Stimulated activated CD8-positive, alpha-beta memory T cell treated with anti-CD3 and anti-CD28 coated beads, Interleukin-12 subunit alpha, Interleukin-12 subunit beta, amount 100 ng/mL, for 24 hours (primary cell): ENCODE results near the gene COL18A1.

Experiments used
- DNase-seq: peaks from one replicate; pipeline ENCODE4 v3.0.0-alpha.2; 2020; ENCODE audit errors: extremely low read depth

COL18A1 gene

DNA sequence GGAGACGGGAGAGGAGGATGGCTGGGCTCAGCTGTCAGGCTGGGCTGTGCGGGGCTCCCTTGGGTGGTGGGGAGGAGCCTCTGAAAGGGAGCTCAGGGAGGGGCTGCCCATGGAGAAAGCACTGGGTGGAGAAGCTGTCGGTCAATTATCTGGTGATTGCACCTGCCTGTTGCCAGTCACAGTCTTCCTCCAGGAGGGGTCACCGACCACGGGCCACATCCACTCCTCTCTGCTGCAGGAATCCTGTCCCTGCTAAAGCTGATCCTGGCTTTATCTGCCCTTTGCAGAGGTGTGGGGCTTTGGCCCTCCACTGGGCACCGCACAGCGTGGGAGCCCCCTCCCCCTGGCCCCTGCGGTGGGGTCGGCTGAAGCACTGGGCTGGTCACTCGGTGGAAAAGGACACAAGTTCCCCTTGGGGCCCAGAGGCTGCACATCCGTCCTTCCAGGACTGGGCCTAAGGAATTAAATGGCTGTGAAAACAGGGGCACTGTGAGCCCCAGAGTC is 21.8 kb upstream of the COL18A1 start:
- DNase-seq: no peak

DNA sequence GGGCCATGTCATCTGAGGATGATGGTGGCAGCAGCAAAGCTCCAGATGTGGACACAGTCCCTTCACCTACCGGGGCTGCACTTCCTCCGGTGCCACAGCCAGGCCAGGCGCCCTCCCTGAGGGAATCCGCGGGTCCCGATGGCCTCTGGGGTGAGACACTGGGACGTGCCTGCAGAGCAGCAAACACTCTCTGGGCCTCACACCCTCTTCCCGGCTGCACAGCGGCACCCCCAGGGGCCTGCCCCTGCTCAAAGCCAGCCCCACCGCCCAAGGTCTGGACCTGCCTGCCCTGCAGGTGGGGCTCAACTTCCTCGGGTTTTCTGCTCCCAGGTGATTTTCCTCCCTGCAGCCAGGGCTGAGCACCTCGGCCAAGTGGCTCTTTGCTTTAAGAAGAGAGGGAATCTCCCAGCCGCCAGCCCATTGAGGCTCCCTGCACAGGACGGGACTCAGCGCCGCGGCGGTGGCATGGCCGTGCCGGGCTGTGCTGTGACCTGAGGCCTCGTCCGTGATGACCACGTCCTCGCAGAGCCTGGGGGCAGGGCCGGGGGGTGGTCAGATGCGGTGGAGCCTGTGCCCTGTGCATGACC is 21.3 kb upstream of the COL18A1 start:
- no peak for DNase-seq

DNA sequence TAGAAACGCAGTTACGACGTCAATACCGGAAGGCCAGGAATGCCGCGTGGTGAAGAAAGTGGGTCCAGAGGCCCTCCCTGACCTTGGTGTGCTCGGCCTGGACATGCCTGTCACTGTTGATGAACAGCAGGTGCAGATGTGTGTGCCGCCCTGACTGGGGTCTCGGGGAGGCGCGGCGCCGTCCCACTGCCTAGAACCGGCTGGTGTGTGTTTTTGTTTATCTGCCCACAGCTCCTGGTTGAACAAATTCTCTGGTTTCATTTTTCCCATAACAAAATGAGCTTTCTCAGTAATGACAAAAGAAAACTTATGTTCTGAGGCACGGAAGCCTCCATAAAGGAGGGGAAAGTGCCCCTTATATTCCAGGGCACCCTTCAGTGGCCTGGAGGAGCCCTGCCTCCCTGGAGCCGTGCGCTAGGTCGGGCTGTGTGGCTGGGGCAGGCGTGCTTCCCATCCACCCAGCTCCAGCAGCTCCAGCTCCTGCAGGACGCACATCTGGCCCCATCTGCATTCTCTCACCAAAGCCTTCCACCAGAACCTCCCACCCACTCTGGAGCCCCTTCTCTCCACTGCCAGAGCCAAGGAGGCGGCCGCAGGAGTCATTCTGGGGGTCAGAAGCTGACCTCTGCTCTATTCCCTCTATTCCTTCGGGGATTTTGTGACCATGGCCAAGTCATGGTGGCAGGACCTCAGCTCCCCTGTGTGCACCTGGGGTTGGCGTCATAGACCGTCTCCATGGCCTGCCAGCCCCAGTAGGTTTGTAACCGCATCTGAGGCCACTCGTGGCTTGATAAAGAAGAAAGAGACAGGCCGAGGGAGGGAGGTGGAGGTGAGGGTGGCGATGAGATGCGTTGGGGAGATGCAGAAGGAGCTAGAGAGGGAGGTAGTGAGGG is 20.1 kb upstream of the COL18A1 start:
- no peak for DNase-seq

DNA sequence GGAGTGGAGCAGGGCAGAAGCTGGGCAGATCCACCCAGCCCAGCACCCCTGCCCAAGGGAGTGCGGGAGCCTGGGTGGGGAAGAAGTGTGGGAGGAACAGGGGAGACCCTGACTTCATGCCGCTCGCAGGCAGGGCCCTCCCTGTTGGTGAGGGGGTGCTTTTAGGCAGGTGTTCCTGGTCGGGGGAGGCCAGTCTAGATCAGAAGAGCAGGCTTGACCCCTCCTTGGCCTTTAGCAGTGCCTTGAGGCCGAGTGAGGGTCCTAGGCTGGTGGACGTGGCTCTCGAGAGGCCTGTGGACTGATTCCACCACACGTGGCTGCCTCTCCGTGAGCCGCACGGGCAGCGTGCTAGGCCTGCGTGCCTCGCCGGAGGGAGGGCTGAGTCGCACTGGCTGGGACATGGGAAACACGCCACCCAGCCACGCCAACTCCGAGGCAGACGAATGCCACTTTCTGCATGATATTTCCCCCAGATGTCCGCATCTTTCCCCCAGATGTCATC is 19.4 kb upstream of the COL18A1 start:
- DNase-seq: no peak

DNA sequence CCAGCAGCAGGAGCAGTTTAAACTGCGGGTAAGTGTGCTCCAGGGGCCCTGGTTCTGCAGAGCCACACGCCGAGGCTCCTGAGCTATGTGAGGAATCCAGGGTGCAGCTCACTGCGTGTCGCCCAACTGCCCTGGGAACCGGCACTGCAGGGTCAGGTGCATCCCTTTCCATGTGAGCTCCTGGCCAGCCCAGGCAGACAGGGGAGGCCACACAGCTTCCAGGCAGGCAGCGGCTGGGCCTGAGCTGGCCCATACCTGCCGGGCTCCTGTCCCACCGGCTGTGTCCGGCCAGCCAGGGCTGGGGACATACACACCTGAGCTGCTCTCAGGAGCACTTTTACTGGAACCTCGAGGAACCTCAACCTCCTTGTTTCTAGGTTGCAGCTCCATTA is 18.6 kb upstream of the COL18A1 start:
- DNase-seq: no peak

DNA sequence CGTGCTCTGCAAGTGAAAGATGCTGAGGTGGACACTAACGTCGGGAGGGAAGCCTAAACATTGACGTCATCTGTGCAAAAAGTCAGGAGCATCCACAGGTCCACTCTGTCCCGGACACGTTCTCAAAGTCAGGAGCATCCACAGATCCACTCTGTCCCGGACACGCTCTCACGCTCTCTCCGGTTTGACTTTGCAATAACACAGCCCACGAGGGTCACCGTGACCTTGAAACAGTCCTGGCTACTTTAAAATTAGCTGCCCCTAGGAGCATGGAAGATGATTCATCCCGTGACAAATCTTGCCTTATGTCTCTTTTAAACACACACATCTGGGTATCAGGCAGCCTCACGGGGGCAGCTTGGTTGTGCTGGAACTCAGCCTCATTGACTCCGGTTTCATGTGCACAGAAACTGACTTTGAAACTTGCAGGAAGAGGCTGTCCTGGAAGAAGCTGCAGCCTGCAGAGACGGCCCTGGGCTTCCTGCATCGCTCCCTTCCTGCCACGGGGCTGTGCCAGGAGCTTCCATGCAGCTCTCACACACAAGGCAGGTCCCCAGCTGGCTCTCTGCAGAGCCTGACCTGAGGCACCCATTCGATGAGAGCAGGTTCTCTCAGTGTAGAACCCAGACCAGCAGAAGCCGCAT is 18.1 kb upstream of the COL18A1 start:
- DNase-seq: no peak

DNA sequence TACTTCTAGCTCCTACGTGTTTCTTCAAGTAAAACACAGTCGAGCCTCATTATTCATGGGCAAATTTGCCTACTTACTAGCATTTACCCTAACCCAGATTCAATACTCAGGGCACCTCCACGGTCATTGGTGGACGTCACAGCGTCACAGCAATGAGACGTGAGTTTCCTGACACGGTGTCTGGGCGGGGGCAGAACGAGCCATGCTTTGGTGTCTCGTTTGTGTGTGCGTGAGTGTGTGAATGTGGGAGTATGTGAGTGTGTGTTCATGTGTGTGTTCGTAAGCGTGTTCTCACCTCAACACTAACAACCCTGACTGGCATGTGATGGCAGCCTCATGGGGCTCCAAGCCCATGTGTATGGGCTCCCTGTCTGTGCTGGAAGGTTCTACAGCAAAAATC is 17.5 kb upstream of the COL18A1 start:
- DNase-seq: no peak

DNA sequence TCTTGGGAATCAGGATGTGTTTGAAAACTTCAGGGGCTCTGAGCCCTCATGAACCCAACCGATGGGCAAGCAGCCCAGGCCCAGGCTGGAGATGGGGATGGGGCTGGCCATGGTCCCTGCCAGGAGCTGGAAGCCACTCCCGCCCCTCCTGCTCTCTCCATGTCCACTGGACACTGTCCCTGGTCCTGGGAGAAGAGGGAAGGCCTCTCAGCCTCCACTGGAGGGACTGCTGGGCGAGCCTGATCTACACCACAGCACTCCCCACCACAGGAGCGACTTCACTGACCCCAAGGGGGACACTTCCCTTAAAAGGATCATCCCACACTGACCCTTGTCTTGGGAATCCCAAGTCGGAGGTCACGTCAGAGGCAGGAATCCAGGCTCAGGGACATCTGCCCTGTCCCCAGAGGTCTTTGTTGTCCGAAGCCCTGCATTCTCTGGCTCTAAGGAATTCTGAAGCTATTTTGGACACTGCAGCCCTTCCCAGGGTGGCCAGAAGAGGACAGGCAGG is 16.9 kb upstream of the COL18A1 start:
- no peak for DNase-seq

DNA sequence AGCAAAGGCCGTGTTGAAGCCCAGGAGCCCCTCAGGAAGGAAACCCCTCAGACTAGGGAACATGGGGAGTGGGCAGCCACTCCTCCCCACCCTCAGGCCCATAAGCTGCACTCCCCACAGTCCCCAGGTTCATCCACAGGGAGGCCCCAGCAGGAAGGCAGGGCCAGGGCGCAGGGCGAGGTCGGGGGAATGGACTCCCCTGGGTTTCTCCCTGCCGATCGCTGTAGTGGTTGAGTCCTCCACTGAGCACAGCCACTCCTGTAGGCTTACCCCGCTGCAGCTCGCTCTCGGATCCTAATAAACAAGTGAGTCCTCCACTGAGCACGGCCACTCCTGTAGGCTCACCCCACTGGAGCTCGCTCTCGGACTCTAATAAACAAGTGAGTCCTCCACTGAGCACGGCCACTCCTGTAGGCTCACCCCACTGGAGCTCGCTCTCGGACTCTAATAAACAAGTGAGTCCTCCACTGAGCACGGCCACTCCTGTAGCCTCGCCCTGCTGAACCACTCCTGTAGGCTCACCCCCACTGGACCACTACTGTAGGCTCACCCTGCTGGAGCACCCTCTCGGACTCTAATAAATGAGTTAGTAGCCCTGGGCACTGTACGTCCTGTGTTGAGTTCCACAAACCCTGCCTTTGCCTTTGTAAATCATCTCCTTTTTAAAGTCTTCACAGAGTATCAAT is 16.2 kb upstream of the COL18A1 start:
- DNase-seq: no peak

DNA sequence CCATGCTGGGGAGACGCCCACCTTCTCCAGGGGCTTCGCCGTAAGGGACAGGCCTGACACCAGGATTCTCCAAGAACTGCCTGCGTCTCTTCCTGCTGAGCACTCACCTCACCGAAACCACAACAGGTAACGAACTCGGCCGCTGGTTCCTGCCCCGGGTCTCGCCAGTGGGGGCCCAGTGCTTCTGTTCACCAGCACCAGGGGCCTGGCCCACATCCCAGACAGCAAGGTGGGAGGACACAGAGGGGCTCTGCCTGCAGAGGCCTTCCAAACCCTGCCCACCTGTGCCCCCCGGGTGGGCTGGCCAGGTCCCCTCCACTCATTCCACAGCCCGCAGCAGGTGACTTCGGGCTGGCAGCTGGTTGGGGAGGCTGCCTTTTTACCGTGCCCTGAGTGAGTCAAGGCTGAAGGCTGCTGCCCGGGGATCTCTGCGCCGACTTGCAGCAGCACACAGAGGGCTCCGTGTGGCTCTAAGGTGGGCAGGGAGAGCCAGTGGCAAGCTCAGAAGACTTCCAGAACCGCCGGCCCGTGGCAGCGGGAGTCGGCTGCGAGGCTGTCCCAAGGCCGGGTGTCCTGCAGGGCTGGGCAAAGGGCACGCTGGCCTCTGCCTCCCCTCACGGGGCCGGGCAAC is 14.7 kb upstream of the COL18A1 start:
- no peak for DNase-seq

DNA sequence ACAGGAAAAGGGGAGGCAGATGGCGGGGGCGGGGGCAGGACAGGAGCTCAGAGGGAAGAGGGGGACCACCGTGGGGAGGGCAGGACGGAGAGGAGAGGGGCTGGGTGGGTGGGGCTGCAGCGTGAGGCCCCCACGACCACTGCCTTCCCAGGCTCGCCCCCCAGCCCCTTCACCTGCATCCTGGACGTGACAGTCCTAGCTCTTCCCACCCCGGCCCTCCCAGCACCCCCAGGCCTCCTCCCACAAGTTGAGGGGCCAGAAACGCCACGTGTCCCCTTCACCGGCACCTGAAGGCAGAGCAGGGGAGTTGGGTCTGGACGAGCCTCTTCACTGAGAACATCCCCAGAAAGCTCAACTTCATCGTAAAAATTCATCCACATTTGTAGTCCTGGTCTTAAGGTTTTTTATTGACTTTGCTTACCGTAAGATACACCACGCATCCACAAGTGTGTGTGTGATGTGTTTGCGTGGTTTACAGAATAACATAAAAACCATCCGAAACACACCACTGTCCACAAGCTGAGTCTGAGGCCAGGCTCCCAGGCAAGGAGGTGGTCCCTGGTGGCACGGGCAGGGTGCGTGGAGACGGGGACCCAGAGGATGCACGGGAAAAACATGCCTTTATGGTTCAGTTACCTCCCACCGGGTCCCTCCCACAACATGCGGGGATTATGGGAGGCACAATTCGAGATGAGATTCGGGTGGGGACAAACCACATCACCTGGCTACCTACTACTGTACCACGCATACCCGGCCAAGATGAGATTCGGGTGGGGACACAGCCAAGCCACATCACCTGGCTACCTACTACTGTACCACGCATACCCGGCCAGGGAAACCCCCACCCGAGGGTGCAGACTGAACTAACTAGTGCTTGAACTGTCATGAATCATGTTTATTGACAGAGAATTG is 13.9 kb upstream of the COL18A1 start:
- no peak for DNase-seq

DNA sequence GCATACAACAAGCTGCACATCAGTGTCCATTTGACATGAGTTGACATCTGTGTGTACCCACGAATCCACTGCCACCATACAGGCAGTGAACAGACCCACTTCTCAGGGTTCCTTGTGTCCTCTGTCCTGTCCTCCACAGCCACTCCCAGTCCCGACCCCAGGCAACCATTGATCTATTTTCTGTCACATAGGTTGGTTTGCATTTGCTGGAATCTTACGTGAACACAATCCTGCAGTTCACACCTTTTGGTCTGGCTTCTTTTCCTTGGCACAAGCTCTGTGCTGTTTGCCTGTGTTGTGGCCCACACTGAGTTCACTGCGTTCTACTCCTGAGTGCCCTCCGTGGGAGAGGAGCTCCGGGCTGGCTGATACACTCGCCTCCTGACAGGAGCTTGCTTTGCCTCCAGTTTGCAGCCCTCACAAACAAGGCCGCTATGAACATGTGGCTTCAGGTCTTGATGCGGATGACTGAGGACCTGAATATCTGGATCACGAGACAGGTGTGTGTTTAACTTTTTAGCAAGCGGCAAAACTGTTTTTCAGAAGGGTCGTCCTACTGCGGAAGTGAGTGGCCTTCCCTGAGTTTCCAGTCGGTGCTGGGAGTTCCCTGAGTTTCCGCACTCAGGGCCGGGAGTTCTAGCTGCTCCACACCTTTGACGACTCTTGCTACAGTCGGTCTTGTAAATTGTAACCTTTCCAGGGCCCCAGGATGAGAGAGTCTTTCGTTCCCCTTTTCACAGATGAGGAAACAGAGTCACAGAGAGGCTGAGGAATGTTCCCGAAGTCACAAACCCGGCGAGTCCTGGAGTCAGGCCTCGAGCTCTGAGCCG is 13.0 kb upstream of the COL18A1 start:
- no peak for DNase-seq

DNA sequence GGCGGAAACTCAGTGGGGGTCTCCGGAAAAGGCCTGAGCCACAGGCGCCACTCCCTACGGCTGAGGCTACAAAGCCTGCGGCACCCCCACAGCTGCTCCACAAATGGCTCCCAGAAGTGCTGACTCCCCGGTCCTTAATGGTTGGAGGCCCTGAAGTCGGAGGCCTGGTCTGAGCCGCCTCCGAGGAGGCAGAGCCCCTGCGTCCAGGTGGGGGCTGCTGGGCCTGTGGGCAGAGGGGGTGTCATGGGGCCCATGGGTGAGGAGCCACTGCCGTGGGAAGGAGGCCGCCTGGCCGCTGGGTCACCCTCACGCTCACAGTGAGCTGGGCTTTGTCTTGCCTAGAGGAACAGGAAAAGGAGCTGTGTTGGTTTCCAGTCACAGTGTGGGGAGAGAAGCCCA is 12.4 kb upstream of the COL18A1 start:
- no peak for DNase-seq

DNA sequence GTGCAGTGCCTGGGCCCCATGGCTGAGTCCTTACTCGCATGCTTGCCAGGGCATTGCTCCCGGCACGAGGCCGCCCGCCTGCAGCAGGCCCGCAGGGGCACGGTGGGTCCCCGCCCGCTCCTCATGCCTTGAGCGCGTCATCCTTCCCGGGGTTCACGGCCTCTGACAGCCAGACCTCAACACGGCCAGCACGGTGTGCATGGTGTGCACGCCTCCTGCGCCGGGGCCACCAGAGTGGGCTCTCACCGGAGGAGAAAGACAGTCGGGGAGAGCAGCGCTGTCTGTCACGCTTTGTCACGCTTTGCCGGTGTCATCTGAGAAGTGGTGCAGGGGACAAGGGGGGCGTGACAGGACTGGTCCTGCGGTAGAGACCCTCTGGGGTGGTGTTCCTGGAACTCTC is 11.9 kb upstream of the COL18A1 start:
- DNase-seq: no peak

DNA sequence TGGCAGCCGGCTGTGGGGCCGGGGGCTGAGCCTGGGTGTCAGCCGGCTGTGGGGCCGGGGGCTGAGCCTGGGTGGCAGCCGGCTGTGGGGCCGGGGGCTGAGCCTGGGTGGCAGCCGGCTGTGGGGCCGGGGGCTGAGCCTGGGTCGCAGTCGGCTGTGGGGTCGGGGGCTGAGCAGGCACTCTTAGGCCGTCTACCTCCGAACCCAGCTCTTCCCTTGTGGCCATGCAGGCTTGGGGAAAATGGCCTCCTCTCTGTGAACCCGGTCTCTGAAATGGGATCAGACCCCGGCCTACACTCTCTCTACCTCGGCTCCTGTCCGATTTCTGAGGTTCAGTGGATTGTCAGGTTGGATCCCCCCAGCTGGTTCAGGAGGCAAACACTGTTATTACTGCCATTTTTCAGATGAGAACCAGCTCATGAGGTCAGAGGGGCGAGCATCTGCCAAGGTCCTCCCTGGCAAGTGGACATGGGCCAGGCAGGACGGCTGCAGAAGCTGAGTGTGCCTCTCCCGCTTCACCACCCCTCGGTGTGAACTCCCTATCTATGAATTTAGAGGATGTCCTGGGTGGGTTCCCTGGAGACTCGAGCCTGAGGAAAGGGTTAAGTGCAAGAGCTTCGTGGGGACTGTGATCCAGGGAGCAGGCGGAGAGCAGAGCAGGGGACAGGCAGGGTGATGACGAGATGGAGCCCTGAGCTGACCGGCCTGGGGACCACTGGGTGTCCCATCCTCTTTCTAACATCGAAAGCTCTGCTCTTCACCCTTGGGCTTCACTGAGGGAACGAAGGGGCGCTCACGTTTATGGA is 10.9 kb upstream of the COL18A1 start:
- DNase-seq: no peak

DNA sequence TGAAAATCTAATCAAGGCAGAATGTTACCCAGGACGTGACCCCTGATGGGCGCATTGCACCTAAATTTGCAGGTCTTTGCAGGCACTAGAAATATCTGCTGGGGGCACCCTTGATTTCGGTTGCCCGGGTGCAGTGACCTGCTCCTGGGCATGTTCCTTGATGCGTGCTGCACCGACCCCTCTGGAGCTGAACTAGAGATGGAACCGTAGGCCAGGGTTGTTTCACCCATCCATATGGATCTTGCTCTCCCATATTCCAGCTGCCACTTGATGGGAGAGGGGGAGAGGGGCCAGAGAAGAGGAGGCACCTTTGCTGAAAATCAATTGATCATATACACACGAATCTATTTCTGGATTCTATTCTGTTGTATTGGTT is 8.4 kb upstream of the COL18A1 start:
- DNase-seq: no peak

DNA sequence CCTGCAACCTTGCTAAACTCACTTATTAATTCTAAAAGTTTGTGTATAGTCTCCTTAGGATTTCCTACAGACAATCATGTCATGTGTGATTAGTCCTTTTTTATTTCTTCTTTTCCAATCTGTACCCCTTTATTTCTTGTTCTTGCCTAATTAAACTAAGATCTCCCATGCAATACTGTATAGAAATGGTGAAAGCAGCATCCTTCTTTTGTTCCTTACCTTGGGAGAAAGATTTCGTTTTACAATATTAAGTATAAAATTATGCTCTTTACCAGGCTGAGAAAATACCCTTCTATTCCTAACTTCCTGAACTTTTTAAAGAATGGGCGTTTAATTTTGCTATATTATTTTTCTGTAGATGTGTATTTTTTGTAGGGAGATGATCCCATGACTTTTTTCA is 7.6 kb upstream of the COL18A1 start:
- DNase-seq: no peak

DNA sequence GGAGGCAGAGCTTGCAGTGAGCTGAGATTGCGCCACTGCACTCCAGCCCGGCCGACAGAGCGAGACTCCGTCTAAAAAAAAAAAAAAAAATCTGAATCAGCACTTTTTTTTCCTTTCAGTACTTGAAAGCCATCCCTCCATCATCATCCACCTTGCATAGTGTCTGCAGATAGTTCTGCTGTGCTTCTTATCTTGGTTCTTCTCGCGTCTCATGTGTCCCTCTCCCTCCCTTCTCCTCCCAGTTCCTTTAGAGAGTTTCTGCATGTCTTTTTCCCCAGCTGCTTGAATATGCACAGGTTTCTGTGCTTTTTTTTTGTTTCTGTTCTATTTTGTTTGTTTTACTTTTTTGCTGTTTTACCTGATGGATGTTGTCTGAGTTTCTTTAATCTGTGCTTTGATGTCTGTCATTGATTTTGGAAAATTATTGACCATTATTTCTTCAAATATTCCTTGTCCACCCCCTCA is 3.9 kb upstream of the COL18A1 start:
- DNase-seq: no peak
